Rectal smooth muscle tissue (tissue), 1 donor: ENCODE results near the gene GDAP2.

ENCODE experiments used
- H3K27ac ChIP-seq: one replicate; pipeline ENCODE4 v1.7.0; 2013; ENCODE audit warnings: low read depth, low read length, inconsistent platforms
- H3K27me3 ChIP-seq: one replicate; pipeline ENCODE4 v1.7.0; 2013; ENCODE audit warnings: low read length; ENCODE audit not compliant: control insufficient read depth, insufficient read depth
- H3K36me3 ChIP-seq: one replicate; pipeline ENCODE4 v1.7.0; 2013; ENCODE audit warnings: low read length; ENCODE audit not compliant: control insufficient read depth, insufficient read depth
- H3K4me1 ChIP-seq: one replicate; pipeline ENCODE4 v1.7.0; 2013; ENCODE audit warnings: low read length; ENCODE audit not compliant: control insufficient read depth, insufficient read depth
- H3K4me3 ChIP-seq: one replicate; pipeline ENCODE4 v1.7.0; 2013; ENCODE audit warnings: low read length
- H3K9ac ChIP-seq: one replicate; pipeline ENCODE4 v1.7.0; 2013; ENCODE audit warnings: low read length

Gene GDAP2, protein sequence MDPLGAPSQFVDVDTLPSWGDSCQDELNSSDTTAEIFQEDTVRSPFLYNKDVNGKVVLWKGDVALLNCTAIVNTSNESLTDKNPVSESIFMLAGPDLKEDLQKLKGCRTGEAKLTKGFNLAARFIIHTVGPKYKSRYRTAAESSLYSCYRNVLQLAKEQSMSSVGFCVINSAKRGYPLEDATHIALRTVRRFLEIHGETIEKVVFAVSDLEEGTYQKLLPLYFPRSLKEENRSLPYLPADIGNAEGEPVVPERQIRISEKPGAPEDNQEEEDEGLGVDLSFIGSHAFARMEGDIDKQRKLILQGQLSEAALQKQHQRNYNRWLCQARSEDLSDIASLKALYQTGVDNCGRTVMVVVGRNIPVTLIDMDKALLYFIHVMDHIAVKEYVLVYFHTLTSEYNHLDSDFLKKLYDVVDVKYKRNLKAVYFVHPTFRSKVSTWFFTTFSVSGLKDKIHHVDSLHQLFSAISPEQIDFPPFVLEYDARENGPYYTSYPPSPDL

DNA sequence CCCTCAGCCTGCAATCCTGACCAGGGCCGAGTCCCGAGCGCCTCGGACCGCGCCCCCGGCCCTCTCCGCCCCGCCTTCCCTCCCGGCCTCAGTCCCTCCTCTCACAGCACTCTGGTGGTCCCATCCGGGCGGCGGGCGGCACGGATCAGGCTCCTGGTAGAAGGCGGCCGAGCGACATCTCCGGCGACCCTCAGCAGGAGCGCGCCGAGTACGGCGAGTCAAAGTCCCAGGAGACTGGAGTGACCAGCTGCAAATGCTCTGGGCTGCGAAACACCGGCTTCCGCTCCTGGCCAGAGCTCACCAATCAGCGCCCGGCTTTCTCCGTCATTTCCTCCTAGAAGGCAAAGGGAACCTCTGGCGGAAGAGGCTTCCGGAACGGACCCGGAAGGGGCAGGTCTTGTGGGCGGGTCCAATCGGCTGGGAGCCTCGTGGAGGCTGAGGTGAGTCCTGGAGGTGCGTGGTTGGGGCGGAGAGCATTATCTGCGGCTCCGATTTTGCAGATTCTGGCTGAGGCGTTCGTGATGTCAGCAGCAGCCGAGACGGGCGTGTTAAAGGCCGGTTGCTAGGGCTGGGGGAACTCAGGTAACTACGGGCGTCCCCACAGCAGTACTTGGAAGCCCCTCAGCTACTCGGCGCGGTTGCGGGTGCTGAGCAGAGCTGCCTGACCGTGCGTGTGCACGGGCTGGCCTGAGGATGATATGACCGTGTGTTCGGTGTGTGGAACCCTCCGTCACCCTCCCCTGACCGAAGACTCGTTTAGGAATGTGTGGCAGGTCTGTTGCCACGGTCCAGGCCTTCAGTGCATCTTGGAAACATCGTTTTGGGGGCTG lies at the start of gene GDAP2, which contains the start of gene WDR3:
Gene GDAP2, minus strand, starts transcription at position 279 of the 830 bp plus-strand sequence. CDS start 9,264 bp downstream, outside the sequence.
Gene WDR3, plus strand, starts transcription at position 397 of the 830 bp plus-strand sequence. CDS start 3,581 bp downstream, outside the sequence.
- Histone ChIP-seq H3K4me1 (peaks cover 21% of the 10 kb centered on the region), H3K27me3 (no peaks in the 10 kb centered on the region), H3K9ac (peak within 1 kb of the TSS; percentile 61), H3K4me3 (peak within 1 kb of the TSS; percentile 88), H3K36me3 (no peaks in the 10 kb centered on the region), H3K27ac (peak within 1 kb of the TSS; percentile 83)

DNA sequence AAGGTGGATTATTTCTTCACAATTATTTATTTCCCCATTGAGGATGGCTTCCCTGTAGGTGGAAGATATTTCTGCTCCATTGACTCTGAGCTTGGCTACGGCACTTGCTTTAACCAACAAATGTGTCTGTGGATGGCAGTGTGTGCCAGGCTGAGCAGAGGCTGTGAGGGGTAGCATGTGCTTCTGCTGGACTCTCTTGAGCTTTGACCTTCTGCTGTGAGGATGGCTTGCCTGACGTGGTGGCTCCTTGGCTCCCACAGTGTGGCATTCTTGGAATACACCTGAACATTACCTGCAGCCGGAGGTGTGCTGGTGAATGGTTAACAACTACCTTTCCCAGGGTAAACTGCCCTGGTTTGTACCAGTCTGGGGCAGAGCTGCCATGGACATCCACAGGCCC lies 47.0 kb upstream of the GDAP2 start:
- Histone ChIP-seq H3K9ac (no peak overlapping the region), H3K4me3 (no peak overlapping the region), H3K36me3 (no peaks in the 10 kb centered on the region), H3K4me1 (no peaks in the 10 kb centered on the region), H3K27me3 (no peaks in the 10 kb centered on the region), H3K27ac (no peak overlapping the region)

GRCh38 chr1:117971777-117972176 lies 42.4 kb upstream of the GDAP2 start:
- no peak overlapping the region for H3K4me3 ChIP-seq
- H3K36me3 ChIP-seq: no peaks in the 10 kb centered on the region
- H3K27me3 ChIP-seq: no peaks in the 10 kb centered on the region
- H3K27ac ChIP-seq: no peak overlapping the region
- no peaks in the 10 kb centered on the region for H3K4me1 ChIP-seq
- no peak overlapping the region for H3K9ac ChIP-seq

DNA sequence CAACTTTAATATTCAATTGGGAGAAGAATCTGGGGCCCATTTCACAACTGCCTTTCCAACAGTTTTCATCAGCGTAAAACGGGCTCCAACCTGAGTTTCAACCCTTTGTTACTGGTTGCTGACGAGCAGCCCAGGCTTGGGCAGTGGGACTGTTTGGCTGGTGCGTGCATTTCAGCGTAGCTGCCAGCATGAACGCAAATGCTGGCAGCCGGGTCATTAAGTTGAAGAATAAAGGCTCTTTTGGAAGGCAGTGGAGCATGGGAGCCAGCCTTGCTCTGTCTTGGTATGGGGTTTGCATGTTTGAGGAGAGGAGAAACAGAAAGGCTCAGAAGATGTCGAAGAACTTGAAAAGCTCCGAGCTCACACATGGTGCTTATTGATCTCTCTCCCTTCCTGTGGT lies 40.8 kb upstream of the GDAP2 start:
- Histone ChIP-seq H3K4me1 (no peaks in the 10 kb centered on the region), H3K9ac (no peak overlapping the region), H3K36me3 (no peaks in the 10 kb centered on the region), H3K27me3 (no peaks in the 10 kb centered on the region), H3K4me3 (no peak overlapping the region), H3K27ac (no peak overlapping the region)

GRCh38 chr1:117967881-117968280 lies 38.5 kb upstream of the GDAP2 start:
- no peaks in the 10 kb centered on the region for H3K27me3 ChIP-seq
- H3K27ac ChIP-seq: no peak overlapping the region
- no peaks in the 10 kb centered on the region for H3K4me1 ChIP-seq
- H3K4me3 ChIP-seq: no peak overlapping the region
- no peaks in the 10 kb centered on the region for H3K36me3 ChIP-seq
- H3K9ac ChIP-seq: no peak overlapping the region

DNA sequence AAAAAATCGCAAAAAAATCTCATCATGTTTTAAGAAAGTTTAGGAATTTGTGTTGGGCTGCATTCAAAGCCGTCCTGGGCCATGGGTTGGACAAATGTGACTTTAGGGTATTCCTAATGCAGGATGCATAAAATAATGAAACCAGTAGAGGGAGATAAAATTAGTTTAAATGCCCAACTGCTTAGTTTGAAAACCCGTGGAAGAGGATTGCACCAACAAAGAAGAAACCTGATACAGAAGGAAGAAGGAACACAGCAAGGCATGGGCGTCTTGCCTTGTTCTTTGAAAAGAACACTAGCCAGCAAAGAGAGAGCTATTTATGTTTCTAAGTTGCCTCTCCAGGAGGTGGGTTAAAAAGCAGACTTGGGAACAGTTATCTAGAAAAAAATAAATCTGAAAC lies 38.1 kb upstream of the GDAP2 start:
- Histone ChIP-seq H3K36me3 (no peaks in the 10 kb centered on the region), H3K27me3 (no peaks in the 10 kb centered on the region), H3K9ac (no peak overlapping the region), H3K4me3 (no peak overlapping the region), H3K27ac (no peak overlapping the region), H3K4me1 (no peaks in the 10 kb centered on the region)

GRCh38 chr1:117964290-117965038 lies 35.0 kb upstream of the GDAP2 start:
- Histone ChIP-seq H3K9ac (no peak overlapping the region), H3K27me3 (no peaks in the 10 kb centered on the region), H3K4me1 (no peaks in the 10 kb centered on the region), H3K27ac (no peak overlapping the region), H3K4me3 (no peak overlapping the region), H3K36me3 (peaks cover 6% of the 10 kb centered on the region)

DNA sequence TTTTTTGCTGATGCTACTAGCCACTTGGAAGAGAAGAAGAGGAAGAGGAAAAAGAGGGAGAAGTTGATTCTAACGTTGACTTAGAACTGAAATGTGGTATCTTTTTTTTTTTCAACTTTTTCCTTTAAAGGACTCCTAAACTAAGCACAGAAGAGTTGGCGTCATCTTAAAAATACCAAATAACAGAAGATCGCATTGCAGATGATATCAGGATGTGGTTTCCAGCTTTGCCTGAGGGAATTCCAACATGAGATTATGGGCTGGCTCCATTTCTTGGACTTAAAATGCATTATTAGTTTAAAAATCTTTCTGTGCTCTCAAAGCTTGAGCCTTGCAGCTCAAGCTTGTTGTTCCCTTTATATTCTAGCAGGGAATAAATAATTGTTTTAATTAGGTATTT lies 29.9 kb upstream of the GDAP2 start:
- Histone ChIP-seq H3K27ac (no peak overlapping the region), H3K4me1 (no peaks in the 10 kb centered on the region), H3K27me3 (no peaks in the 10 kb centered on the region), H3K36me3 (peaks cover 17% of the 10 kb centered on the region), H3K9ac (no peak overlapping the region), H3K4me3 (no peak overlapping the region)

GRCh38 chr1:117952386-117952785 lies 23.0 kb upstream of the GDAP2 start:
- Histone ChIP-seq H3K4me3 (no peak overlapping the region), H3K36me3 (peaks cover 22% of the 10 kb centered on the region), H3K27ac (no peak overlapping the region), H3K9ac (no peak overlapping the region), H3K4me1 (no peaks in the 10 kb centered on the region), H3K27me3 (no peaks in the 10 kb centered on the region)

GRCh38 chr1:117942293-117942692 lies 12.9 kb upstream of the GDAP2 start:
- no peak overlapping the region for H3K4me3 ChIP-seq
- no peak overlapping the region for H3K27ac ChIP-seq
- peaks cover 31% of the 10 kb centered on the region for H3K36me3 ChIP-seq
- H3K9ac ChIP-seq: no peak overlapping the region
- no peaks in the 10 kb centered on the region for H3K27me3 ChIP-seq
- no peaks in the 10 kb centered on the region for H3K4me1 ChIP-seq

DNA sequence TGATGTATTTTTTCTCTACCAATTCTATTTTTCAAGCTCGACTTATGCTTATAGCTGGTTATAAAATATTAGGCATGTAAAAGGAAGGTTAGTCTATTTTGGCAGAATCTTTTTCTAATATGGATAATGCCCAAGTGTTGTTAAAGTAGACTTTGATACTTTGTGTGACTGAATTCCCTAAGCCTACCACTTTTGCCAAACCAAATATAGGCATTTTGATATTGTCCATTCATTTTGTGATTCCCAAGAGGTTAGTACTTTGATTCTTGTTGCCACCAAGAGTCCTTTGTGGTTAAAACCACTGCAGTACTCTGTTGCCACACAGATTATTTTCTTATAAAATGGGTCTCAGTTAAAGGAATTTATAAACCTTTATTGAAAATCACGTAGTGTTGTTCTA lies 4.3 kb upstream of the GDAP2 start:
- no peak overlapping the region for H3K27ac ChIP-seq
- H3K36me3 ChIP-seq: peaks cover 3% of the 10 kb centered on the region

GRCh38 chr1:117932576-117932975 lies 3.2 kb upstream of the GDAP2 start:
- Histone ChIP-seq H3K27ac (no peak overlapping the region), H3K4me1 (peaks cover 21% of the 10 kb centered on the region), H3K9ac (no peak overlapping the region), H3K4me3 (no peak overlapping the region), H3K27me3 (no peaks in the 10 kb centered on the region), H3K36me3 (no peaks in the 10 kb centered on the region)

More for the DNA sequence above, 4.3 kb upstream of the GDAP2 start:
- H3K27me3 ChIP-seq: no peaks in the 10 kb centered on the region
- no peak overlapping the region for H3K9ac ChIP-seq
- no peak overlapping the region for H3K4me3 ChIP-seq
- H3K4me1 ChIP-seq: peaks cover 12% of the 10 kb centered on the region
